Fibroblast of lung (primary cell): ENCODE data around the gene RUFY1. TPM values are rescaled to one million over a fixed set of nuclear protein-coding genes. Genes with fewer than 3 reads are reported as not detected.
A peak's percentile ranks its signal among the peaks of the same experiment; 100 is the strongest.

Source experiments
- DNase-seq, 2 donors: peaks; one replicate each; pipeline versions ENCODE4 v3.0.0 to v3.0.0-alpha.2; 2010; ENCODE audit warnings: low read depth in 2 of 2
- H2AFZ ChIP-seq: 2 replicates; pipeline ENCODE4 v1.5.1; 2012; ENCODE audit warnings: low read length, control low read depth, inconsistent platforms
- H3K27ac ChIP-seq: 2 replicates; pipeline ENCODE4 v1.5.1; 2011; ENCODE audit warnings: low read length, control low read depth; ENCODE audit not compliant: insufficient read depth
- H3K27me3 ChIP-seq: 2 replicates; pipeline ENCODE4 v1.5.1; 2011; ENCODE audit warnings: mild to moderate bottlenecking, low read length; ENCODE audit not compliant: control insufficient read depth, insufficient read depth
- H3K36me3 ChIP-seq: 2 replicates; pipeline ENCODE4 v1.5.1; 2011; ENCODE audit warnings: low read length; ENCODE audit not compliant: control insufficient read depth, insufficient read depth
- H3K4me1 ChIP-seq: 2 replicates; pipeline ENCODE4 v1.5.1; 2011; ENCODE audit warnings: low read length; ENCODE audit not compliant: control insufficient read depth, insufficient read depth; ENCODE audit errors: extremely low read depth
- H3K4me2 ChIP-seq: 2 replicates; pipeline ENCODE4 v1.5.1; 2011; ENCODE audit warnings: low read length, control low read depth; ENCODE audit not compliant: insufficient read depth; ENCODE audit errors: extremely low read depth
- H3K4me3 ChIP-seq, 4 experiments: fragments of 200-600 bp in 1 of 4; sonication (generic) in 1 of 4; replicated peaks in 1 of 4; 2 replicates each; pipeline ENCODE4 v1.5.1; 2011 to 2016; ENCODE audit warnings: low read length in 4 of 4, low read depth in 3 of 4, mild to moderate bottlenecking in 3 of 4, control low read depth in 2 of 4, inconsistent platforms in 1 of 4, mixed read lengths in 1 of 4; ENCODE audit not compliant: insufficient read depth in 1 of 4; ENCODE audit errors: control extremely low read depth in 1 of 4
- H3K79me2 ChIP-seq: 2 replicates; pipeline ENCODE4 v1.5.1; 2012; ENCODE audit warnings: mild to moderate bottlenecking, low read length, inconsistent platforms; ENCODE audit not compliant: control insufficient read depth, insufficient read depth
- H3K9ac ChIP-seq: 2 replicates; pipeline ENCODE4 v1.5.1; 2011; ENCODE audit warnings: mild to moderate bottlenecking, low read length, control low read depth; ENCODE audit not compliant: insufficient read depth
- H3K9me3 ChIP-seq: 2 replicates; pipeline ENCODE4 v1.5.1; 2012; ENCODE audit warnings: low read depth, low read length; ENCODE audit not compliant: control insufficient read depth, insufficient read depth
- H4K20me1 ChIP-seq: 2 replicates; pipeline ENCODE4 v1.5.1; 2011; ENCODE audit warnings: low read length; ENCODE audit not compliant: control insufficient read depth, insufficient read depth; ENCODE audit errors: extremely low read depth
- EZH2 ChIP-seq: IDR thresholded peaks from 2 replicates; pipeline ENCODE4 v1.5.1; 2012; ENCODE audit warnings: low read length, control low read depth, mild to moderate bottlenecking; ENCODE audit errors: missing control alignments
- polyA plus RNA-seq, 2 donors: library from polyadenylated mRNA; depleted of rRNA in 1 of 2; stranded (reverse) in 1 of 2; unstranded in 1 of 2; fragments of >200 nt; gene quantifications; 2 replicates each; pipeline ENCODE4 v1.2.1, GENCODE V29; 2011 to 2012; ENCODE audit warnings: missing spikeins in 1 of 2
- total RNA-seq: library from RNA; depleted of rRNA; stranded (reverse); fragments of >200 nt; gene quantifications from 2 replicates; pipeline ENCODE4 v1.2.1, GENCODE V29; 2014
- TF ChIP-seq, protein P1 (sequence below), 2 donors: IDR thresholded peaks in 1 of 2; conservative IDR thresholded peaks in 1 of 2; 1 replicate in 1 of 2; 2 replicates in 1 of 2; pipeline ENCODE4 v1.5.1; 2011 to 2012; ENCODE audit warnings: low read length in 2 of 2, control low read depth in 1 of 2, inconsistent platforms in 1 of 2, low read depth in 1 of 2, mild to moderate bottlenecking in 1 of 2

RUFY1 gene
- total and polyA plus RNA-seq, 2 donors (not counting 1 experiment from before 2014, with no cell fraction given): 32.8 to 77.8 TPM

DNA sequence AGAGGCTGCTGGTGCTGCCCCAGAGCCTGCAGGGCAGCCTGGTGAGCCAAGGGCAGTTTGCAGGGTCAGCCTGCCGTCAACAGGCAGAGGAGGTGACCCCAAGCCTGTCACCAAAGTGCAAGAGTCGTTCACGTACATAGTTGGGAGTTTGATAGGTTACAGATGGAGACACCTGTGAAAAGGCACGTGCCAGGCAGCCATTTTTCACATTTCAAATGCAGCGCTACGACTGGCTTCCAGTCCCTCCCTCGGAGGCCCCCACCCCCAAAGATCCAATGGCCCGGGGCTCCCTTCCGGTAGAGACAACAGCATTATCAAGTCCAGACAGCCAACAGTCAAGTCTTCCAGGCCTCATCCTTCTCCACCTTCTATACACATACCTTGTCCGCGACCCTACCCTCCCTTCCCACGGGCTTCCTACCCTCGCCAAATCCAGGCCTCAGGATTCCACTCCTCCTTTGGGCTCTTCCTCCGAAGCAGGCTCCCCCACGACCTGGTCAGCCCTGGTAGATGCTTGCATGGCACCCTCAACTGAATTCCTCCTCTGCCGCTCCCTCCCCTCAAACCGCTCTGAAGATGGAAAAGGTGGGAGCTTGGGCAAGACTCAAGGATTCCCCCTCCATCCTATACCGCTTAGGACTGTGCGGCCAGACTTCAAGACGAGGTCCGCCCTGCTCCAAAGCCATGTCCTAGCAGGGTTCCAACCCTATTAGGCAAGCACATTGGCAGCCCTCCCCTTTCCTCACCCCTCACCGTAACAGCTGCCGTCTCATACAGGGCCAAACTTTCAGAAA is 60.0 kb downstream of the RUFY1 start:
- DNase-seq: peak in 1 of 2 donors; percentile 45

DNA sequence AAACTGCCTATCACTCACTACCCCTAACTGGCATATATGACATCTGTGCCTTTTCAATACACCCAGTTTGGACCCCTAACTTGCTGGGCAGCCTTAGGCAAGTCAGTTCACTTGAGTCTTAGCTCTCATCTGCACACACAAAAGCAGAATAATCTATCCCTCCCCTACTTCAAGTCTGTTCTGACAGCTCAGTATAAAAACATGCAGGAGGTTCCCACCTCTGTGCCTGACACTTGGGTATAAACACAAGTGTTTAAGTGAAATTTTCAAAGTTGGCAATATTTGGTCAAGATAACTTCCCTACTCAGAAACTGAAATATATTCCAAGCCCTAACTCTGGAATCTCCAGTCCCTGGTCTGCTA is 60.5 kb downstream of the RUFY1 start:
- TF ChIP-seq, protein P1, sequence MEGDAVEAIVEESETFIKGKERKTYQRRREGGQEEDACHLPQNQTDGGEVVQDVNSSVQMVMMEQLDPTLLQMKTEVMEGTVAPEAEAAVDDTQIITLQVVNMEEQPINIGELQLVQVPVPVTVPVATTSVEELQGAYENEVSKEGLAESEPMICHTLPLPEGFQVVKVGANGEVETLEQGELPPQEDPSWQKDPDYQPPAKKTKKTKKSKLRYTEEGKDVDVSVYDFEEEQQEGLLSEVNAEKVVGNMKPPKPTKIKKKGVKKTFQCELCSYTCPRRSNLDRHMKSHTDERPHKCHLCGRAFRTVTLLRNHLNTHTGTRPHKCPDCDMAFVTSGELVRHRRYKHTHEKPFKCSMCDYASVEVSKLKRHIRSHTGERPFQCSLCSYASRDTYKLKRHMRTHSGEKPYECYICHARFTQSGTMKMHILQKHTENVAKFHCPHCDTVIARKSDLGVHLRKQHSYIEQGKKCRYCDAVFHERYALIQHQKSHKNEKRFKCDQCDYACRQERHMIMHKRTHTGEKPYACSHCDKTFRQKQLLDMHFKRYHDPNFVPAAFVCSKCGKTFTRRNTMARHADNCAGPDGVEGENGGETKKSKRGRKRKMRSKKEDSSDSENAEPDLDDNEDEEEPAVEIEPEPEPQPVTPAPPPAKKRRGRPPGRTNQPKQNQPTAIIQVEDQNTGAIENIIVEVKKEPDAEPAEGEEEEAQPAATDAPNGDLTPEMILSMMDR (conservative IDR thresholded peaks at IDR 0.05 in 1 of 2, IDR thresholded peaks at IDR 0.05 in 1 of 2; ENCODE audit: low read depth in 1 of 2, low read length in 2 of 2): no peak
- Histone ChIP-seq H3K4me3 (no peak overlapping the region), H3K27ac (no peak overlapping the region), H3K9ac (no peak overlapping the region), H3K4me2 (no peak overlapping the region), H3K4me1 (peaks cover 2% of the 10 kb centered on the region), H3K36me3 (peaks cover 42% of the 10 kb centered on the region), H4K20me1 (no peaks in the 10 kb centered on the region), H2AFZ (no peak overlapping the region), H3K9me3 (no peaks in the 10 kb centered on the region), H3K27me3 (no peaks in the 10 kb centered on the region), H3K79me2 (peaks cover 34% of the 10 kb centered on the region)
- no peak for DNase-seq

More for the DNA sequence above, 60.0 kb downstream of the RUFY1 start:
- Histone ChIP-seq H3K36me3 (peaks cover 42% of the 10 kb centered on the region), H3K79me2 (peaks cover 30% of the 10 kb centered on the region), H3K9ac (no peak overlapping the region), H3K4me1 (peaks cover 2% of the 10 kb centered on the region), H2AFZ (no peak overlapping the region), H4K20me1 (no peaks in the 10 kb centered on the region), H3K27ac (no peak overlapping the region), H3K9me3 (no peaks in the 10 kb centered on the region), H3K27me3 (no peaks in the 10 kb centered on the region), H3K4me2 (no peak overlapping the region), H3K4me3 (no peak overlapping the region)
- TF ChIP-seq, protein P1 (conservative IDR thresholded peaks at IDR 0.05 in 1 of 2, IDR thresholded peaks at IDR 0.05 in 1 of 2; ENCODE audit: low read depth in 1 of 2, low read length in 2 of 2): no peak

DNA sequence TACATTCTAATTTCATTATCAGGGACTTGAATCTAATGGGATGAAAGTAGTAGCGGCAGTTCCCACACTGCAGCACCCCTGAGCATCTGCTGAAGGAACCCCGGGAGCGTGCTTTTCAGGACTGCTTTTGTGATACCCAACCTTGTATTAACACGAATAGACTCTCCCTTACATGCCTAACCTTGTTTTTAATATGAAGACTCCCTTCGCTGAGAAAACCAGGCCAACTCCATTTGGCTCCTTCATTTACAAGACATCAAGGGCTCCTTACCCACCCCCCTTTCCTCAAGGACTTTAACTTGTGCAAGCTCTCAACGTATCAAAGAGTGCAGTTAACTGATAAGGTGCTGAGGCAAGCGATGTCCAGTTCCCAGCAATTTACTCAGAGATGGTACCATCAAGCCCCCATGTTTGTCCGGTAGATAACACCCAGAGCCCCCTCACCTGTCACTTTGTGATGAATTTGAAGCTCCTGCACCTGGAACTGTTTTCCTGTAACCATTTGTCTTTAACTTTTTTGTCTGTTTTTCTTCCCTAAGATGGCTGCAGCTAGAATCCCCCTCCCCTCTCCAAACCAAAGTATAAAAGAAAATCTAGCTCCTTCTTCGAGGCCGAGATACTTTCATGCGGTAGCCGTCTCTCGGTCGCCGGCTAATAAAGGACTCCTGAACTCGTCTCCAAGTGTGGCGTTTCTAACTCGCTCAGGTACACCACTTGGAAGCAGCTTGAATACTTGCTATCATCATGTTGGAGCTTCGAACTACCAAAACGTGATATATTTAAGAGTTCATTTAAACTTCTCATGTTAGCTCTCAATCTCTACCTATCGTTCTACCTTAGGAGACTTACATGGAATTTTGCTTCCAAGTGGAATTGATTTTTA is 62.5 kb downstream of the RUFY1 start:
- H3K4me1 ChIP-seq: peaks cover 2% of the 10 kb centered on the region
- no peak overlapping the region for H3K4me3 ChIP-seq
- no peaks in the 10 kb centered on the region for H4K20me1 ChIP-seq
- no peak overlapping the region for H3K4me2 ChIP-seq
- H2AFZ ChIP-seq: no peak overlapping the region
- H3K9ac ChIP-seq: no peak overlapping the region
- no peaks in the 10 kb centered on the region for H3K27me3 ChIP-seq
- H3K9me3 ChIP-seq: no peaks in the 10 kb centered on the region
- H3K79me2 ChIP-seq: peaks cover 53% of the 10 kb centered on the region
- TF ChIP-seq EZH2: no peak
- TF ChIP-seq, protein P1 (conservative IDR thresholded peaks at IDR 0.05 in 1 of 2, IDR thresholded peaks at IDR 0.05 in 1 of 2; ENCODE audit: low read depth in 1 of 2, low read length in 2 of 2): no peak
- H3K27ac ChIP-seq: no peak overlapping the region
- no peak for DNase-seq
- H3K36me3 ChIP-seq: peaks cover 40% of the 10 kb centered on the region
